Tibial nerve (tissue), 4 donors: ENCODE measurements around the gene GPR89A. TPM values are rescaled to one million over a fixed set of nuclear protein-coding genes. Genes with fewer than 3 reads are reported as not detected.
"Not testable (repeated sequence)": the region's sequence is repeated elsewhere in the genome, so short reads cannot be mapped to it uniquely, and the experiment has no call there.

ENCODE experiments used
- DNase-seq, 2 donors: peaks; one replicate each; pipeline ENCODE4 v3.0.0-alpha.2; 2019; ENCODE audit warnings: low spot score in 2 of 2
- H3K27ac ChIP-seq, 4 donors: fragments of 200-600 bp; sonication (generic) in 3 of 4; one replicate each; pipeline ENCODE4 v1.5.1; 2017 to 2019; ENCODE audit warnings: mild to moderate bottlenecking in 1 of 4
- H3K27me3 ChIP-seq, 2 donors: fragments of 200-600 bp; sonication (generic) in 1 of 2; one replicate each; pipeline versions ENCODE4 v1.5.1 to v1.6.0; 2017 to 2019
- H3K36me3 ChIP-seq, 3 donors: fragments of 200-600 bp; sonication (generic); one replicate each; pipeline ENCODE4 v1.5.1; 2018 to 2019
- H3K4me1 ChIP-seq, 4 donors: fragments of 200-600 bp; sonication (generic) in 3 of 4; one replicate each; pipeline ENCODE4 v1.5.1; 2017 to 2019
- H3K4me3 ChIP-seq, 4 donors: fragments of 200-600 bp; sonication (generic) in 3 of 4; one replicate each; pipeline ENCODE4 v1.5.1; 2017 to 2019; ENCODE audit warnings: mild to moderate bottlenecking in 1 of 4, moderate library complexity in 1 of 4
- H3K9me3 ChIP-seq, 4 donors: fragments of 200-600 bp; sonication (generic) in 3 of 4; one replicate each; pipeline ENCODE4 v1.5.1; 2017 to 2019
- CTCF ChIP-seq, 5 experiments: fragments of 200-600 bp in 3 of 5; fragments of 450-650 bp in 2 of 5; sonication (generic) in 3 of 5; IDR thresholded peaks; one replicate each; pipeline ENCODE4 v1.5.1; 2016 to 2019; ENCODE audit warnings: antibody characterized with exemption in 5 of 5, mild to moderate bottlenecking in 3 of 5, moderate library complexity in 2 of 5
- EP300 ChIP-seq, 2 donors: sonication (generic); formaldehyde crosslinking; IDR thresholded peaks; one replicate each; pipeline ENCODE4 v1.6.1; 2017; ENCODE audit warnings: antibody characterized with exemption in 2 of 2, mild to moderate bottlenecking in 1 of 2
- POLR2A ChIP-seq, 2 donors: fragments of 450-650 bp; IDR thresholded peaks; one replicate each; pipeline ENCODE4 v1.6.1; 2017; ENCODE audit warnings: antibody characterized with exemption in 2 of 2, mild to moderate bottlenecking in 2 of 2, moderate library complexity in 2 of 2
- WGBS, 2 donors: methylation state at CpG; one replicate each; pipeline ENCODE4 v1.1.5; 2018; 5-methylcytosine and 5-hydroxymethylcytosine counted together
- total RNA-seq, 4 donors: library from RNA; depleted of rRNA; stranded (reverse); fragments of >200 nt; gene quantifications; one replicate each; pipeline ENCODE4 v1.1.0, GENCODE V29; 2016

The GPR89A gene
- total RNA-seq, 4 donors from 2014 or later = 20.4 to 51.6 (median 33.1) TPM

DNA sequence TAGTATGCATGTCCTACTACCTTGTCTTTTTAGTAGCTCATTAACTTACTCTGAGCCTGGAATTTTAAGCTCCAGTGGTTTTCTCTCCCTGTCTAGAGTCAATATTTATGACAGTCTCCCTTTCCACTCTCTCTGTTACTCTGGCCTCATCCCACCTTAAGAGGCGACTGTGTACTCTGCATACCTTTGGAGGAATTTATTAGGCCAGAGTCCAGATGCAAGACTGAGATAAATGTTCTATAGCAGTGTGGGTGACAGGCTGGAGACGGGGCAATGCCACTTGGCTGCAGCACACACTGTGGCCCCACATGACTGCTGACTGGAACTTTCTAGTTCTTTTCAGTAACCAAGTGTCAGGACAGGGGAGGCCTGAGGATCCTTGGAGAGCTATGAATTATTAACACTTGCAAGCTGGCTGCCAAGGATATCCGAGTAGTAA lies 103.4 kb downstream of the GPR89A start:
- Histone ChIP-seq H3K9me3 (no peaks in the 10 kb centered on the region), H3K27ac (no peak overlapping the region), H3K4me3 (no peak overlapping the region), H3K4me1 (no peaks in the 10 kb centered on the region), H3K27me3 (no peaks in the 10 kb centered on the region), H3K36me3 (no peaks in the 10 kb centered on the region)
- WGBS, 2 donors = 61 to 67% methylated on average over 3 of the region's 3 CpGs
- TF ChIP-seq CTCF (IDR thresholded peaks at IDR 0.05) (no peak), POLR2A (IDR thresholded peaks at IDR 0.05) (no peak), EP300 (IDR thresholded peaks at IDR 0.05) (no peak)
- DNase-seq = no peak

DNA sequence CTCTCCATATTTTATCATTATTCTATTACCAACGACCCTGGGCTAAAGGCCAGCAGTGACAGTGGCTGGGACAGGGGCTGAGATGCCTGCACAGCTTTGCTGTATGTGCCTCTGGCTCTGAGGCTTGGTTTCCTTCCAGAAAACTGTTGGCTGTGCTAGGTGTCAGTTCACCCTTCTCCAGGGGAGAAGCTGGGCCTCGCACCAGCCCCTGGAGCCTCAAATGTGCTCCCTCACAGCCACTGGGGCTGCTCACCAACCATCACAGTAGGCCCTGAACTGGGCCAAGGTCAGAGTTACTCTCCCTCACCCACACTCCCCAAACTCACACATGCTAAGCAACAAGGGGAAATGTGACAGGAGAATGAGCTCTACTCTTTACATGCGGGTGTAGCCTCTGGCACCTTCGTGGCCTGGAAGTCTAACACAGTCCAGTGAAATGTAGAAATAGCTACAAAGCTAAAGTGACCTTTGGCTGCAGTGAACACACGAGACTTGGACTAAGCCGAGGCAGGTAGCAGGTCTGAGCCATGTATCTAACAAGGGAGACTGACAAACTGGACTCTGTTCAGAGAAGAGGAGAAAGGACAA lies 106.8 kb downstream of the GPR89A start:
- H3K27ac ChIP-seq = no peak overlapping the region
- H3K4me1 ChIP-seq = no peaks in the 10 kb centered on the region
- no peak overlapping the region for H3K4me3 ChIP-seq
- no peak for TF ChIP-seq CTCF (IDR thresholded peaks at IDR 0.05)
- no peak for TF ChIP-seq EP300 (IDR thresholded peaks at IDR 0.05)
- no peak for TF ChIP-seq POLR2A (IDR thresholded peaks at IDR 0.05)
- peaks cover 0 to 2% of the 10 kb centered on the region in 2 donors for H3K27me3 ChIP-seq
- H3K9me3 ChIP-seq = no peaks in the 10 kb centered on the region
- no peaks in the 10 kb centered on the region for H3K36me3 ChIP-seq
- 73 to 77% methylated on average over 6 of the region's 6 CpGs for WGBS, 2 donors
- no peak for DNase-seq

DNA sequence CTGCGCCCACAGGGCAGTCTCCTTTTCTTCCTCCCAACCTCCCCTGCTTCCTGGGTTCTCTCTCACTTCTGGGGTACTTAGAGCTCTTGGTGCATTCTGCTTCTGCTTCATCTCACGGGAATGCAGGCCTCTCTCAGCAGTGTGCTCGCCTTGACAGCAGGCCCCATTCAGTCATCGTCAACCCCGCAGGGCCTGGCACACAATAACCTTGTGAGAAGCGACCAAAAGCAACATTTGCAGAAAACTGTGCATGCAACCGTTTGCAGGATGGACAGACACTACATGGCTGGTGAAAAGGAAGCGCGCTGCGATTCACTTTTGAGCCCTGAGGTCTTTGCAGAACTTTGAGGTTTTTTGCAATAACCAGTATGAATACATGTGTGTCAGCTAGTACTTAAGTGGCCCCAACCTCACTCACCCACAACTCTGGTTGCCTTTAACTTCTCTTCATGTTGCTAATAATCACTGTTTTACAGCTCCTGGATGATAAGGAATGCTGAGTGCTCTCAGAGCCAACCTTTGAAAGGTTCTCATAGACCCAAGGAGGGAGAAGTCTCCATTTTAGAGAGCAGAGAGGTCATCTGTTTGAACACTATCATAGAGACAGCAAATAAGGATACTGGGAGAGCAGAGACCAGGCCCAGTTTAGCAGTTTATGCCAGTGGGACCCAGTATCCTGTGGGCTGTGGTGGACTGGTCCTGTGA lies 109.0 kb downstream of the GPR89A start:
- TF ChIP-seq POLR2A (IDR thresholded peaks at IDR 0.05) = no peak
- TF ChIP-seq EP300 (IDR thresholded peaks at IDR 0.05) = no peak
- TF ChIP-seq CTCF (IDR thresholded peaks at IDR 0.05) = no peak
- H3K27ac ChIP-seq = no peak overlapping the region
- DNase-seq = no peak
- peaks cover 0 to 6% of the 10 kb centered on the region in 2 donors for H3K27me3 ChIP-seq
- H3K4me1 ChIP-seq = peaks cover 0 to 16% (median 0%) of the 10 kb centered on the region in 4 donors
- no peak overlapping the region for H3K4me3 ChIP-seq
- no peaks in the 10 kb centered on the region for H3K36me3 ChIP-seq
- 43 to 50% methylated on average over 10 of the region's 10 CpGs for WGBS, 2 donors
- no peaks in the 10 kb centered on the region for H3K9me3 ChIP-seq

DNA sequence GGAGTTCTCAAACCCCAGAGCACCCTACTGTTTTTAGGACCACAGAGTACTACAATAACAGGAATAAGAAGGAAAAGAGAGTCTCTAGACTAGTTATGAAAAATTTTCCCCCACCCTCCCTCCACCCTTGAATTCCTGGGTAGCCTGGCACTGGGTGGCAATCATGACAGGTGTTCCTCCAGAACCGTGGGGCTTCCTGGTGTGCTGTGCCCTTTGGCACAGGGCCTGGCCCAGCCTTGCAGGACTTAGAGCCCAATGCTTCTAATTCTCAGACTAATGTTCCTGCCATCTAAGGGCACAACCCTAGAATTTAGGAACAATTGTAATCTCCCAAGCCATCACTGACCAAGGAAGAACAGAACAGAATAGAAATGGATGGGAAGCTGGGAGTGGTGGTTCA lies 110.0 kb downstream of the GPR89A start:
- Histone ChIP-seq H3K27me3 (peaks cover 0 to 6% of the 10 kb centered on the region in 2 donors), H3K4me1 (peaks cover 0 to 18% (median 0%) of the 10 kb centered on the region in 4 donors), H3K9me3 (no peaks in the 10 kb centered on the region), H3K27ac (no peak overlapping the region), H3K36me3 (no peaks in the 10 kb centered on the region), H3K4me3 (no peak overlapping the region)
- no peak for DNase-seq
- TF ChIP-seq EP300 (IDR thresholded peaks at IDR 0.05) (no peak), POLR2A (IDR thresholded peaks at IDR 0.05) (no peak), CTCF (IDR thresholded peaks at IDR 0.05) (no peak)
- 71 to 83% methylated on average over 1 of the region's 1 CpG for WGBS, 2 donors

- not testable (repeated sequence) for H3K9me3 ChIP-seq, H3K27ac ChIP-seq, H3K27me3 ChIP-seq, DNase-seq, H3K36me3 ChIP-seq, H3K4me3 ChIP-seq
- 91 to 93% methylated on average over 5 of the region's 5 CpGs for WGBS, 2 donors
- H3K4me1 ChIP-seq = peaks cover 0 to 18% (median 0%) of the 10 kb centered on the region in 4 donors
Observed at GRCh38 chr1:145718465-145718864, 110.7 kb downstream of the GPR89A start.
